Activated naive CD4-positive, alpha-beta T cell (primary cell): Measurements from ENCODE around the gene CD36.

Source experiments
- DNase-seq, 4 experiments: peaks; one replicate each; lab custom pipeline; 2025; lab: John Stamatoyannopoulos, UW

CD36 gene

GRCh38 chr7:80637911-80638765, at the start of gene CD36:
Gene CD36 (plus strand): TSS chr7:80638642. CDS start chr7:80646741, 8,099 bp downstream.
- DNase-seq, result no peak

- no peak for DNase-seq
Measured at GRCh38 chr7:80589631-80590030, 48.8 kb upstream of the CD36 start.

DNA sequence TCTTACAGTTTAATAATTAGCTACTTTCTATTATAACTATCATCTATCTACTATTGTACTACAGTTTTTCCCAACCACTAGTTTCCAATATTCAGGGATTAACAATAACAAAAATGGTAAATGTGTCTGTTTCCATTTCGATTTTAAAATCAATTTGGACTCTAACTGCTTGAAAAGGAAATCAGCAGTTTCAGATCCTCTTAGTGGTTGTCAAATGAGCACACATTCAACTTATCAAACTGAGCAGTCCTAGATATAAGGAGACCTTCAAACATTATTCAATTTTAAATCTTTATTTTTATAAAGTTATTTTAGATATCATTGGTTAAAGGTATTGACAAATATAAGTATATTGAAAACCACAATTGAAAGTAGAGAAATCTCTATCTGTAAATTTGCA, 46.8 kb upstream of the CD36 start:
- DNase-seq, result no peak

DNA sequence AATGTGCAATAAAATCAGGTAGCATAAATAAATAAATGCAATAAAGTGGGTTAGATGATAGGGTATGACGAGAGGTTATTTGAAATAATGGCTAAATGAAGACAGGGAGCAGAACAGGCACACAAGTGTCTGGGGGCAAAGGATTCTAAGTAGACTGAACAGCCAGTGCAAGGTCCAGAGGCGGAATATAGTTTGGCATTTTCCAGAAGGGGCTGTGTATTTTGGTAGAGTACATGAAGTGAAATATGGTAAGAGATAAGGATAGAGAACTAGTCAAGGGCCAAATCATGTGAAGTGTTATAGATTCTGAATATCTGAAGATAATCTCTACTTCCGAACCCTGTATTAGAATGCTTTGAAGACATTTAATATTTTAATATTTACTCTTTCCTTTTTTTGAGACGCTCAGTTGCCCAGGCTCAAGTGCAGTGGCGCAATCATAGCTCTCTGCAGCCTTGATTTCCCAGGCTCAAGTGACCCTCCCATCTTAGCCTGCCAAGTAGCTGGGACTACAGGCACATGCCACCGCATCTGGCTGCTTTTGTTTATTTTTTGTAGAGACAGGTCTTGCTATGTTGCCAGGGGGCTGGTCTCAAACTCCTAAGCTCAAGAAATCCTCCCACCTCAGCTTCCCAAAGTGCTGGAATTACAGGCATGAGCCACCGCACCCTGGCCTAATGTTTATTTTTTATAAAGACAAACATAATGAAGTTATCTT, 44.4 kb upstream of the CD36 start:
- no peak for DNase-seq

DNA sequence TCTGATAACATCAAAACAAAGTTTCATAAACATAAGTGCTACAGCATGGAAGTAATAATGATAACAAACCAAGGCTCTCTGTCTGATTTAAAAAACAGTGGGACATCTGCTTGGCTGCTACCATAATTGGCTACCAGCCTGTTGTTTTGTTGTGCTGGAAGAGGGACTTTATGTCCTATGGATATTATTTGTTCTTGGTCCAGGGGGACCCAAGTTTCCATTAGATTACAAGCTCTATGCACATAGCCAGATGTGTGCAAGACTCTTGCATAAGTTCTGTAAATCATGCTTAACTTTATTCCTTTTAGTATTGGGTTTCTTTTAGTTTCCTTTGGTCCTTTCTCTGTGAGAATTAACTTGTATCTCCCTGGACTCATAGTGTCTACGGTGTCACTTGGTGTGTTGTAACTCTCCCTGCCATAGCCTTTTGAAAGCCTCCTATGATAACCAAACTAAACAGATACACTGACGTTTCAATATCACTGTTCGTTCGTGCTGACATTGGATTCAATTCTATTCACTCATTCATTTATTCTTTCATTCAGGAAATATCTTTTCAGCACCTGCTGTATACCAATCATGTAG, 41.4 kb upstream of the CD36 start:
- no peak for DNase-seq

- no peak for DNase-seq
Measured at GRCh38 chr7:80597875-80598274, 40.6 kb upstream of the CD36 start.

DNA sequence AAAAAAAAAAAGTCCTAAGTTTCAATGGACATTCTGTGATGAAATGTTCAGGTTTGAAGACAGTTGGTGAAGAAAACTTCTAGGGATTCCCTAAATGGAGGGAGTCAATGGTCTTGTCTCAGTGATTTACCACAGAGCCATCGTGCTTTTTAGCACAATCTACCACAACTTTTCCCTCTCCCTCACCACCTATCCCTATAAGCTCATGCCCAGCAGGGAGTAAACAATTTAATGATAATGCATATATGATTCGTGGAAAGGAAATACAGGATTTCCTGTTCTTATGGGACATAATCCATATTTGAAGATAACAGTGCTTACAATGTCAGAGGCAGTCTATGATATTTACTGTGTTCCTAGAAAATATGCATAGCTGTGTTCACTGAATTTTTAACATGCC, 38.4 kb upstream of the CD36 start:
- DNase-seq, result no peak

GRCh38 chr7:80601999-80602398, 36.4 kb upstream of the CD36 start:
- no peak for DNase-seq

GRCh38 chr7:80603940-80604339, 34.5 kb upstream of the CD36 start:
- no peak for DNase-seq

GRCh38 chr7:80604436-80604835, 34.0 kb upstream of the CD36 start:
- DNase-seq, result no peak

DNA sequence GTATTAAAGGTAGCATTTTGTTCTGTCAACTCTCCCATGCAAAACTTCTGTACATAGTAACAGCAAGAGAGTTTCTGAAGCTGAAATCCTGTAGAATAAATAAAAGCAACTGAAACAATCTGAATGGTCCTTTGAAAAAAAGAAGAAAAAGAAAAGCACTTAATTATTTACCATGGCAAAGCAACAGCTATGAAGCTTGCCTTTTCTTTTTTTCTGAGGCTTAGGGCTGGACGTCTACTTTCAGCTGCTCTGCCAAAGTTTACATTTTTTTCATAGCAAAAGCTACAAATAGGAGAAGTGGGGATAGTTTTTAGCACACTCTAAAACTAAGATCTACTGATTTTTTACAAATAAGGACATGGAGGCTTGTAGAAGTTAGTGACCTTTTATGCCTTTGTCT, 31.3 kb upstream of the CD36 start:
- DNase-seq, result no peak

- no peak for DNase-seq
Measured at GRCh38 chr7:80608336-80608735, 30.1 kb upstream of the CD36 start.

- no peak for DNase-seq
Measured at GRCh38 chr7:80609751-80610150, 28.7 kb upstream of the CD36 start.

- no peak for DNase-seq
Measured at GRCh38 chr7:80611353-80611752, 27.1 kb upstream of the CD36 start.

DNA sequence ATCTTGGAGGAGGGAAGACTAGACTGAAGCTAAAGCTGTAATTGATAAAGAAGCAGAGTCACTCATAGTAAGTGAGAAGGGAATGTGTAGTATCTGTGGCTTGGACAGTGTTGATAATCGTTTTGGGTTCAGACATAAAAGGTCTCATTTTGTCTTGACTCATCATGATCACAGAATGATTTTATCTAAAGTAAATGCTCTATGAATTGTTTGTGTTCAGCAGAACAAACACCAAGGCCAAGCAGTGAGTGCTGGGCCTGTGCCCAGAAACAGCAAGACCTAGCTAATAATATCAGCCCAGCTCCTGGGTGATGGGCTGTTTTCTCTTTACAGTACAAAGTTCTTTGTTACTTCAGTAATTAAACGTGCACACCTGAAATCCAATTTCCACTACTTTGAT, 26.7 kb upstream of the CD36 start:
- no peak for DNase-seq

GRCh38 chr7:80612880-80613279, 25.6 kb upstream of the CD36 start:
- no peak for DNase-seq

DNA sequence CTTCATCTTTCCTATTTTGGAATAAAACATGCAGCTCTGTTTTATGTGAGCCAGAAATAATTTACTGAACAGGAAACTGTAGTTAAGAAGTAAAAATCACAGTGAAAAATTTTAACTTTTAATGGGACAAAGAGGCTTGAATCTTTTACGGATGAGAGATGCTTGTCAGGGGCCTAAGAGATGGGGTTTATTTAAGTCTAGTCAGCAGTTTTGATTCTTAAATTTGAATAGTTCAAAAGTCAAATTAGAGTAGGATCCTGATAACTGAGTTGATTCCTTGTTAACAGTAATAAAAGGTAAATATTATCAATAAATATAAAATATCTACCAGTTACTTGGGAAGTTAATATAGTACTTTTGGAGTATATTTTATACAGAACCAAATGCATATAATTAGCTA, 24.9 kb upstream of the CD36 start:
- no peak for DNase-seq

GRCh38 chr7:80614851-80615271, 23.6 kb upstream of the CD36 start:
- DNase-seq, result no peak

DNA sequence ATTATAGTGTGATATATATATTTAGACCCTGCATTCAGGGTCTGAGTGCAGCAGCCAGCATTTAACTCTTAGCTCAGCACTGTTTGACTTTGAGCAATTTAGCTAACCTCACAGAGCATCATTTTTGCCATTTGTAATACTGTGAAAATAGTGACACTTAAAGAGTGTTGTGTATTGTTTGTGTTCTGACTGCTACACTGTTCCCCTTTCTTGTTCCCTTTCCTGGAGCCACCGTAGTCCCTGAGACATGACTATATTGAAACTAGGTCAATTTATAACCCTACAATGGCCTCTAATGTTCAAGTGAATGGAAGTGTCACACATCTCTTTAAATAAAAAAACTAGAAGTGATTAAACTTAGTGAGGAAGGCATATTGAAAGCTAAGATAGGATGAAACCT, 20.3 kb upstream of the CD36 start:
- no peak for DNase-seq

- no peak for DNase-seq
Measured at GRCh38 chr7:80619741-80620140, 18.7 kb upstream of the CD36 start.

GRCh38 chr7:80622541-80622940, 15.9 kb upstream of the CD36 start:
- DNase-seq, result no peak

GRCh38 chr7:80623503-80624252, 14.8 kb upstream of the CD36 start:
- DNase-seq, result no peak
